ENCODE measurements around the gene SLC25A13.

GRCh38 chr7:96228760-96229159 is 93.1 kb downstream of the SLC25A13 start:
- TF ChIP-seq FOXP1 (CRISPR knock-in tag; IDR thresholded peaks at IDR 0.05; ENCODE audit: borderline replicate concordance) (no peak), CTCF (IDR thresholded peaks at IDR 0.05) (no peak), SP1 (CRISPR knock-in tag; conservative IDR thresholded peaks at IDR 0.05) (no peak), PRRX2 (CRISPR knock-in tag; IDR thresholded peaks at IDR 0.05) (no peak), TCF7 (CRISPR knock-in tag; IDR thresholded peaks at IDR 0.05; ENCODE audit: low read depth) (no peak), TP53 (CRISPR knock-in tag; IDR thresholded peaks at IDR 0.05) (no peak), ZNF512 (CRISPR knock-in tag; IDR thresholded peaks at IDR 0.05; ENCODE audit: borderline replicate concordance) (no peak), ZNF423 (CRISPR knock-in tag; IDR thresholded peaks at IDR 0.05) (no peak)
